SK-N-SH (cell line): ENCODE data around the gene CUX1.

ENCODE experiments used
- CTCF ChIP-seq: fragments of 200-600 bp; sonication (generic); IDR thresholded peaks from 2 replicates; pipeline ENCODE4 v1.6.1; 2017; ENCODE audit warnings: antibody characterized with exemption, mild to moderate bottlenecking, moderate library complexity
- FOSL2 ChIP-seq: IDR thresholded peaks from 2 replicates; pipeline ENCODE4 v1.4.0; 2012; ENCODE audit warnings: low read depth, mild to moderate bottlenecking, moderate library complexity, borderline replicate concordance

- no peak for TF ChIP-seq FOSL2
- no peak for TF ChIP-seq CTCF
Observed at GRCh38 chr7:101778026-101778580, 39.3 kb upstream of the CUX1 start.
